Stimulated activated CD8-positive, alpha-beta memory T cell treated with anti-CD3 and anti-CD28 coated beads, Interleukin-7, amount 100 ng/mL, for 24 hours (primary cell): ENCODE data around the gene CYBRD1.
"Not testable (repeated sequence)": the region's sequence is repeated elsewhere in the genome, so short reads cannot be mapped to it uniquely, and the experiment has no call there.

Source experiments
- DNase-seq: peaks from one replicate; pipeline ENCODE4 v3.0.0-alpha.2; 2020; ENCODE audit warnings: low read depth

The CYBRD1 gene

GRCh38 chr2:171522052-171522787, at the start of gene CYBRD1:
Gene CYBRD1 (plus strand): TSS chr2:171522474. CDS start chr2:171522546, 72 bp downstream.
- no peak for DNase-seq

- DNase-seq: no peak
Measured at GRCh38 chr2:171475979-171476378, 46.3 kb upstream of the CYBRD1 start.

- DNase-seq: no peak
Measured at GRCh38 chr2:171478345-171478744, 43.9 kb upstream of the CYBRD1 start.

GRCh38 chr2:171479154-171479814, 43.0 kb upstream of the CYBRD1 start:
- DNase-seq: no peak

- no peak for DNase-seq
Measured at GRCh38 chr2:171480908-171481307, 41.4 kb upstream of the CYBRD1 start.

- no peak for DNase-seq
Measured at GRCh38 chr2:171482308-171482707, 40.0 kb upstream of the CYBRD1 start.

GRCh38 chr2:171482877-171483276, 39.4 kb upstream of the CYBRD1 start:
- no peak for DNase-seq

- no peak for DNase-seq
Measured at GRCh38 chr2:171483793-171484192, 38.5 kb upstream of the CYBRD1 start.

GRCh38 chr2:171485116-171485515, 37.2 kb upstream of the CYBRD1 start:
- no peak for DNase-seq

- DNase-seq: no peak
Measured at GRCh38 chr2:171487201-171487600, 35.1 kb upstream of the CYBRD1 start.

- no peak for DNase-seq
Measured at GRCh38 chr2:171487803-171488259, 34.4 kb upstream of the CYBRD1 start.

- no peak for DNase-seq
Measured at GRCh38 chr2:171490577-171490976, 31.7 kb upstream of the CYBRD1 start.

- DNase-seq: no peak
Measured at GRCh38 chr2:171491292-171491691, 31.0 kb upstream of the CYBRD1 start.

GRCh38 chr2:171492664-171493063, 29.6 kb upstream of the CYBRD1 start:
- no peak for DNase-seq

GRCh38 chr2:171497664-171498063, 24.6 kb upstream of the CYBRD1 start:
- DNase-seq: not testable (repeated sequence)

GRCh38 chr2:171505374-171505773, 16.9 kb upstream of the CYBRD1 start:
- DNase-seq: no peak

GRCh38 chr2:171509945-171510731, 12.1 kb upstream of the CYBRD1 start:
- no peak for DNase-seq

- DNase-seq: no peak
Measured at GRCh38 chr2:171512014-171512413, 10.3 kb upstream of the CYBRD1 start.

GRCh38 chr2:171512683-171513195, 9.5 kb upstream of the CYBRD1 start:
- DNase-seq: no peak

GRCh38 chr2:171513719-171514160, 8.5 kb upstream of the CYBRD1 start:
- DNase-seq: no peak

- no peak for DNase-seq
Measured at GRCh38 chr2:171514908-171515582, 7.2 kb upstream of the CYBRD1 start.
